Heart left ventricle (tissue), 13 donors: ENCODE results near the gene MYO10.

Experiments used
- POLR2A ChIP-seq, 2 donors: fragments of 450-650 bp; IDR thresholded peaks; one replicate each; pipeline ENCODE4 v1.6.1; 2017; ENCODE audit warnings: antibody characterized with exemption in 2 of 2, mild to moderate bottlenecking in 2 of 2, moderate library complexity in 2 of 2
- TF ChIP-seq, protein P1 (sequence below), 12 donors: fragments of 200-600 bp; sonication (generic) in 4 of 12; IDR thresholded peaks; one replicate each; pipeline versions ENCODE4 v1.5.0 to v1.8.0; 2018 to 2022; ENCODE audit warnings: antibody characterized with exemption in 12 of 12, mild to moderate bottlenecking in 5 of 12
- donor health status: ischemic (EF 13 %, LVEDD 7.1; RV severe dilation, severe dysfunction).
- donor health status: DM: no; HTN: yes; CAD: no.
- donor health status: DM: no; HTN: no; CAD: no.
- donor health status: ischemic (EF 25% LVEDD 6.9; RV normal size, moderate dysfunction).
- donor health status: ischemic (EF 25% LVEDD 5.7; RV mildly dilated, moderate dysfunction).
- donor health status: ischemic (EF 35%, LVEDD 5.7; RV mildly dilated, moderate dysfunction).
- donor health status: nonischemic (EF 11% LVEDD 7.7; RV severe dilation, severe dysfunction).
- donor health status: DM: yes; HTN: yes; CAD: no.
- donor health status: PGD.
- donor health status: ischemic (EF 29% LVEDD 5.4; RV normal size, mild dysfunction).
- donor health status: nonischemic (EF 23%, LVEDD 6.1; RV moderate dilation, normal function).

DNA sequence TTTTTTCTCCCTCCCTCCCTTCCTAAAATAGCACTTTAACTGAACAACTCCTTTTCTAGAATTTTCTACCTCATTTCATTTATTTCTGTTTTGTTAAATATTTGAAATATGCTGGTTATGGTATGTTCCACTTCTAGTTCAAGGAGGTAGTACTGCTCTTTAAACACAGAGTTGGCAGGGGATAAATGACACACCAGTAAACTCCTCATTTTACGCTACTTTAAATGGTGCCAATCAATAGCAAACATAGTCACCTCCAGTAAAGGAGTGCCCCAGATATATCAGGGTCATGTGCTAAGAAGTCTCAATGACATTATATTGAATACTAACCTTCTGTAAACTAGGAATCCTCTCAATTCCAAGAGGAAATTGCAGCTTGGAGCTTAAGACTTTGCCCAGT lies 56.9 kb downstream of the MYO10 start:
- TF ChIP-seq POLR2A (IDR thresholded peaks at IDR 0.05): no peak
- TF ChIP-seq, protein P1, sequence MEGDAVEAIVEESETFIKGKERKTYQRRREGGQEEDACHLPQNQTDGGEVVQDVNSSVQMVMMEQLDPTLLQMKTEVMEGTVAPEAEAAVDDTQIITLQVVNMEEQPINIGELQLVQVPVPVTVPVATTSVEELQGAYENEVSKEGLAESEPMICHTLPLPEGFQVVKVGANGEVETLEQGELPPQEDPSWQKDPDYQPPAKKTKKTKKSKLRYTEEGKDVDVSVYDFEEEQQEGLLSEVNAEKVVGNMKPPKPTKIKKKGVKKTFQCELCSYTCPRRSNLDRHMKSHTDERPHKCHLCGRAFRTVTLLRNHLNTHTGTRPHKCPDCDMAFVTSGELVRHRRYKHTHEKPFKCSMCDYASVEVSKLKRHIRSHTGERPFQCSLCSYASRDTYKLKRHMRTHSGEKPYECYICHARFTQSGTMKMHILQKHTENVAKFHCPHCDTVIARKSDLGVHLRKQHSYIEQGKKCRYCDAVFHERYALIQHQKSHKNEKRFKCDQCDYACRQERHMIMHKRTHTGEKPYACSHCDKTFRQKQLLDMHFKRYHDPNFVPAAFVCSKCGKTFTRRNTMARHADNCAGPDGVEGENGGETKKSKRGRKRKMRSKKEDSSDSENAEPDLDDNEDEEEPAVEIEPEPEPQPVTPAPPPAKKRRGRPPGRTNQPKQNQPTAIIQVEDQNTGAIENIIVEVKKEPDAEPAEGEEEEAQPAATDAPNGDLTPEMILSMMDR (IDR thresholded peaks at IDR 0.05): no peak
